Esophagus muscularis mucosa (tissue), 4 donors: ENCODE results near the gene MAP4K4. TPM values are rescaled to one million over a fixed set of nuclear protein-coding genes. Genes with fewer than 3 reads are reported as not detected.

Source experiments
- DNase-seq: peaks from one replicate; pipeline ENCODE4 v3.0.0-alpha.2; 2017; ENCODE audit errors: extremely low spot score
- H3K27ac ChIP-seq, 4 donors: fragments of 200-600 bp; sonication (generic); replicated peaks in 1 of 4; 1 replicate in 3 of 4; 2 replicates in 1 of 4; pipeline ENCODE4 v1.5.1; 2016 to 2019; ENCODE audit warnings: mild to moderate bottlenecking in 1 of 4
- H3K27me3 ChIP-seq, 4 donors: fragments of 200-600 bp; sonication (generic); one replicate each; pipeline versions ENCODE4 v1.5.1 to v1.6.0; 2016 to 2019
- H3K36me3 ChIP-seq, 4 donors: fragments of 200-600 bp; sonication (generic); one replicate each; pipeline ENCODE4 v1.5.1; 2016 to 2019
- H3K4me1 ChIP-seq, 4 donors: fragments of 200-600 bp; sonication (generic); one replicate each; pipeline ENCODE4 v1.5.1; 2016 to 2019
- H3K4me3 ChIP-seq, 4 donors: fragments of 200-600 bp; sonication (generic); 1 replicate in 2 of 4; 2 replicates in 2 of 4; pipeline ENCODE4 v1.5.1; 2016 to 2019; ENCODE audit warnings: mild to moderate bottlenecking in 4 of 4, moderate library complexity in 1 of 4
- H3K9me3 ChIP-seq, 4 donors: fragments of 200-600 bp; sonication (generic); 1 replicate in 3 of 4; 2 replicates in 1 of 4; pipeline ENCODE4 v1.5.1; 2016 to 2019
- EP300 ChIP-seq: sonication (generic); formaldehyde crosslinking; IDR thresholded peaks from one replicate; pipeline ENCODE4 v1.6.1; 2017; ENCODE audit warnings: antibody characterized with exemption
- POLR2A ChIP-seq: fragments of 450-650 bp; IDR thresholded peaks from one replicate; pipeline ENCODE4 v1.6.1; 2017; ENCODE audit warnings: antibody characterized with exemption, moderate library complexity, mild to moderate bottlenecking, low read depth
- POLR2AphosphoS5 ChIP-seq, 2 donors: sonication (generic); formaldehyde crosslinking; IDR thresholded peaks; one replicate each; pipeline ENCODE4 v1.6.1; 2017; ENCODE audit warnings: antibody characterized with exemption in 2 of 2
- WGBS: methylation state at CpG from one replicate; pipeline ENCODE4 v1.1.5; 2018; 5-methylcytosine and 5-hydroxymethylcytosine counted together
- intact Hi-C: fragments of 100-400 bp; cut with DNase I; formaldehyde crosslinking; loops from one replicate; pipeline ENCODE4 v1.15.1; 2023
- total RNA-seq, 4 donors: library from RNA; depleted of rRNA; stranded (reverse); fragments of >200 nt; gene quantifications; one replicate each; pipeline versions ENCODE4 v1.1.0 to v1.2.1, GENCODE V29; 2016
- TF ChIP-seq, protein P1 (sequence below), 3 experiments: fragments of 200-600 bp in 2 of 3; fragments of 450-650 bp in 1 of 3; sonication (generic) in 2 of 3; IDR thresholded peaks; one replicate each; pipeline ENCODE4 v1.5.1; 2017 to 2019; ENCODE audit warnings: antibody characterized with exemption in 3 of 3, mild to moderate bottlenecking in 2 of 3, moderate library complexity in 1 of 3

Gene MAP4K4
- total RNA-seq, 4 donors from 2014 or later = 37.8 to 59.0 (median 51.7) TPM

DNA sequence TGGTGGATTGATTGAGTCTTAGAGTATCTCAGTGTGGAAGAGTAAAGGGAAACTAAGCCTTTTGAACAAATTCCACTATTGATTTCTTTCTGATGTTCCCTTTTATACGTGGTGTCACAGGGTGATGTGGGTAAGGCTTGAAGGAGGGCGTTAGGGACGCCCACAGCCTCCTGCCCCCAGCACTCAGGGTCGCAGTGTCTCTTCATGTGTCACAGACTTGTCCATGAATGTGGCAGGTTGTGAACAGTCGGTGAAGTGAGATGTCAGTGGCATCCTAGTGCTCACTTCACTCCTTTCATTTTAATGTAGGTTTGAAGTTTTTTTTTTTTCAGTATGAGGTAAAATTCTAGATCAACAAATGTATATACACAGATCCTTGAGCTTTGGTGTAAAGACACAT lies 171.0 kb downstream of the MAP4K4 start:
- H3K27ac ChIP-seq = no peak overlapping the region
- no peaks in the 10 kb centered on the region for H3K9me3 ChIP-seq
- DNase-seq = no peak
- intact Hi-C loops = no loop called here
- TF ChIP-seq, protein P1, sequence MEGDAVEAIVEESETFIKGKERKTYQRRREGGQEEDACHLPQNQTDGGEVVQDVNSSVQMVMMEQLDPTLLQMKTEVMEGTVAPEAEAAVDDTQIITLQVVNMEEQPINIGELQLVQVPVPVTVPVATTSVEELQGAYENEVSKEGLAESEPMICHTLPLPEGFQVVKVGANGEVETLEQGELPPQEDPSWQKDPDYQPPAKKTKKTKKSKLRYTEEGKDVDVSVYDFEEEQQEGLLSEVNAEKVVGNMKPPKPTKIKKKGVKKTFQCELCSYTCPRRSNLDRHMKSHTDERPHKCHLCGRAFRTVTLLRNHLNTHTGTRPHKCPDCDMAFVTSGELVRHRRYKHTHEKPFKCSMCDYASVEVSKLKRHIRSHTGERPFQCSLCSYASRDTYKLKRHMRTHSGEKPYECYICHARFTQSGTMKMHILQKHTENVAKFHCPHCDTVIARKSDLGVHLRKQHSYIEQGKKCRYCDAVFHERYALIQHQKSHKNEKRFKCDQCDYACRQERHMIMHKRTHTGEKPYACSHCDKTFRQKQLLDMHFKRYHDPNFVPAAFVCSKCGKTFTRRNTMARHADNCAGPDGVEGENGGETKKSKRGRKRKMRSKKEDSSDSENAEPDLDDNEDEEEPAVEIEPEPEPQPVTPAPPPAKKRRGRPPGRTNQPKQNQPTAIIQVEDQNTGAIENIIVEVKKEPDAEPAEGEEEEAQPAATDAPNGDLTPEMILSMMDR (IDR thresholded peaks at IDR 0.05) = no peak
- TF ChIP-seq POLR2A (no peak), EP300 (no peak), POLR2AphosphoS5 (IDR thresholded peaks at IDR 0.05) (no peak)
- H3K4me1 ChIP-seq = no peaks in the 10 kb centered on the region
- peaks cover 59 to 99% (median 88%) of the 10 kb centered on the region in 4 donors for H3K36me3 ChIP-seq
- H3K4me3 ChIP-seq = no peak overlapping the region
- 84% methylated on average over 5 of the region's 5 CpGs for WGBS
- no peaks in the 10 kb centered on the region for H3K27me3 ChIP-seq

DNA sequence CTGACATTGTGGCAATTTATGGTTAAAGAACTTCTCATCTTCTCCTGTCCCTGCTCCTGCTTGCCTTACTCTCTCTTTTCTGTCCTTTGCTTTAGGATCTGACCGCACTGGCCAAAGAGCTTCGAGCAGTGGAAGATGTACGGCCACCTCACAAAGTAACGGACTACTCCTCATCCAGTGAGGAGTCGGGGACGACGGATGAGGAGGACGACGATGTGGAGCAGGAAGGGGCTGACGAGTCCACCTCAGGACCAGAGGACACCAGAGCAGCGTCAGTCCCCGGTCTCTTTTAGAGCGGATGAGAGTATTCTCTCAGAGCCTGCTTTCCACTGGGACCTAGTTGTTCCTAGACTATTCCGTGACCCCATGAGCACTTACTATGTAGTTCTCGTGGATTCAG lies 172.0 kb downstream of the MAP4K4 start:
- peaks cover 69 to 100% (median 92%) of the 10 kb centered on the region in 4 donors for H3K36me3 ChIP-seq
- TF ChIP-seq POLR2A = no peak
- TF ChIP-seq, protein P1 (IDR thresholded peaks at IDR 0.05) = no peak
- TF ChIP-seq EP300 = no peak
- TF ChIP-seq POLR2AphosphoS5 (IDR thresholded peaks at IDR 0.05) = no peak
- no peaks in the 10 kb centered on the region for H3K4me1 ChIP-seq
- H3K27ac ChIP-seq = no peak overlapping the region
- H3K27me3 ChIP-seq = no peaks in the 10 kb centered on the region
- intact Hi-C loops = no loop called here
- DNase-seq = no peak
- no peaks in the 10 kb centered on the region for H3K9me3 ChIP-seq
- H3K4me3 ChIP-seq = no peak overlapping the region
- 92% methylated on average over 15 of the region's 15 CpGs for WGBS

DNA sequence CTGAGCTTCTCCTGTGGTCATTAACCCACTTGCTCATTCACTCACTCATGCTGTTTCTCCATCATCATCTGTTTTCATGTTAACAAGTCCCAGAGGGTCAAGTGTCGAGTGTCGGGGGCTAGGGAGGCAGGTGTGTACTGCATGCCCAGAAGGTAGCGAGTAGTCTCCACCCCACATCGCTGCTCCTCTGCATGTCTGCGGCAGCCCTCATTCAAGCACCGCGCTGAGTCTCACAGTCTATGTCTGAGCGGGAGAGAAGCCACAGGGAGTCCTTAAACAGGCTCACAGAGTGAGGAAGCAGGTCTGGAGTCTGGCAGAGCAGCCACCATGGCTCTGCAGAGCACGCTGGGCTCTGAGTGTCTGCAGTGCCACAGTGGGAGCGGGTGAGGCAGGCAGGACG lies 172.9 kb downstream of the MAP4K4 start:
- no peak for DNase-seq
- H3K4me1 ChIP-seq = no peaks in the 10 kb centered on the region
- TF ChIP-seq, protein P1 (IDR thresholded peaks at IDR 0.05) = no peak
- TF ChIP-seq EP300 (no peak), POLR2AphosphoS5 (IDR thresholded peaks at IDR 0.05) (no peak), POLR2A (no peak)
- H3K27ac ChIP-seq = no peak overlapping the region
- H3K9me3 ChIP-seq = no peaks in the 10 kb centered on the region
- 95% methylated on average over 10 of the region's 11 CpGs for WGBS
- intact Hi-C loops = no loop called here
- H3K36me3 ChIP-seq = peaks cover 62 to 100% (median 92%) of the 10 kb centered on the region in 4 donors
- no peaks in the 10 kb centered on the region for H3K27me3 ChIP-seq
- no peak overlapping the region for H3K4me3 ChIP-seq

- H3K4me3 ChIP-seq = no peak overlapping the region
- no peak overlapping the region for H3K27ac ChIP-seq
- 88% methylated on average over 5 of the region's 5 CpGs for WGBS
- no peaks in the 10 kb centered on the region for H3K27me3 ChIP-seq
- intact Hi-C loops = no loop called here
- peaks cover 63 to 100% (median 90%) of the 10 kb centered on the region in 4 donors for H3K36me3 ChIP-seq
- TF ChIP-seq, protein P1 (IDR thresholded peaks at IDR 0.05) = no peak
- no peak for TF ChIP-seq EP300
- no peak for TF ChIP-seq POLR2A
- no peak for TF ChIP-seq POLR2AphosphoS5 (IDR thresholded peaks at IDR 0.05)
- no peak for DNase-seq
- no peaks in the 10 kb centered on the region for H3K4me1 ChIP-seq
- no peaks in the 10 kb centered on the region for H3K9me3 ChIP-seq
Measured at GRCh38 chr2:101871480-101871879, 174.0 kb downstream of the MAP4K4 start.

DNA sequence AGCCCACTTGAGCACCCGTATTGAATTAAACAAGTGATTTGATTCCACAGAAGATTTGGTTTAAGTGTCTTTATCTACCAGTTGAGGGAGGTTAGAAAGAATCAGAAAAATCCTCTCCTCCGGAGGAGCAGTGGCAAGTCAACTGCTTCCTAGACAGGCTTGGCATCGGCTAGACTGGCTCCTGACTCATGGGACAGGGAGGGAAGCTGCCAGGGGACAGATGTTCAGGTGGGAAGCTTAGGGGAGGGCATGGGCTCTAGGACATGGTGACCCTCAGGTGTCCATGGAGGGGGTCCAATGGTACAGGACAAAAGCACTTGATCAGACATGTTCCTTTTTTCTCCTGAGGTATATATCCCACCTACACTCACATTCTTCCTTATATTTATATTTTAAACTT lies 175.0 kb downstream of the MAP4K4 start:
- Histone ChIP-seq H3K27me3 (no peaks in the 10 kb centered on the region), H3K27ac (no peak overlapping the region), H3K36me3 (peaks cover 63 to 99% (median 90%) of the 10 kb centered on the region in 4 donors), H3K4me3 (no peak overlapping the region), H3K4me1 (no peaks in the 10 kb centered on the region), H3K9me3 (no peaks in the 10 kb centered on the region)
- intact Hi-C loops = no loop called here
- WGBS = 82% methylated on average over 3 of the region's 3 CpGs
- TF ChIP-seq, protein P1 (IDR thresholded peaks at IDR 0.05) = no peak
- TF ChIP-seq POLR2A (no peak), POLR2AphosphoS5 (IDR thresholded peaks at IDR 0.05) (no peak), EP300 (no peak)
- DNase-seq = no peak
